ENCODE data around the gene KRT5. TPM values are rescaled to one million over a fixed set of nuclear protein-coding genes. Genes with fewer than 3 reads are reported as not detected.

The KRT5 gene
- total RNA-seq, 6 experiments from 2014 or later, result not detected

GRCh38 chr12:52524241-52524897 lies 4.2 kb upstream of the KRT5 start:
- Mint-ChIP-seq H3K36me3 (ENCODE audit: low read depth) (no peaks in the 10 kb centered on the region), H3K9me3 (no peaks in the 10 kb centered on the region), H3K27me3 (ENCODE audit: insufficient read depth) (peaks cover 56% of the 10 kb centered on the region), H3K4me3 (no peak overlapping the region), H3K27ac (no peak overlapping the region), H3K4me1 (ENCODE audit: low read depth) (peaks cover 19% of the 10 kb centered on the region; the same call in 1 of the 2 replicates)
- TF ChIP-seq CTCF (IDR thresholded peaks at IDR 0.05), result no peak
- DNase-seq, result no peak

- Mint-ChIP-seq H3K36me3 (ENCODE audit: low read depth) (no peaks in the 10 kb centered on the region), H3K27me3 (ENCODE audit: insufficient read depth) (peaks cover 56% of the 10 kb centered on the region), H3K4me1 (ENCODE audit: low read depth) (peaks cover 19% of the 10 kb centered on the region; the same call in 1 of the 2 replicates), H3K27ac (no peak overlapping the region), H3K9me3 (no peaks in the 10 kb centered on the region), H3K4me3 (no peak overlapping the region; the same call in 1 of the 2 replicates)
- no peak for TF ChIP-seq CTCF (IDR thresholded peaks at IDR 0.05)
- peak; percentile 43 for DNase-seq
Measured at GRCh38 chr12:52523824-52524223, 3.6 kb upstream of the KRT5 start.

- H3K27me3 Mint-ChIP-seq (ENCODE audit: insufficient read depth), result peaks cover 50% of the 10 kb centered on the region
- H3K36me3 Mint-ChIP-seq (ENCODE audit: low read depth), result no peaks in the 10 kb centered on the region
- peak; percentile 16 for DNase-seq
- H3K27ac Mint-ChIP-seq, result no peak overlapping the region
- no peak for TF ChIP-seq CTCF (IDR thresholded peaks at IDR 0.05)
- H3K9me3 Mint-ChIP-seq, result no peaks in the 10 kb centered on the region
- H3K4me3 Mint-ChIP-seq, result no peak overlapping the region; the same call in 1 of the 2 replicates
- peaks cover 19% of the 10 kb centered on the region; the same call in 1 of the 2 replicates for H3K4me1 Mint-ChIP-seq (ENCODE audit: low read depth)
Measured at GRCh38 chr12:52522346-52523011, 2.3 kb upstream of the KRT5 start.

GRCh38 chr12:52521568-52522266 lies 1.5 kb upstream of the KRT5 start:
- H3K27me3 Mint-ChIP-seq (ENCODE audit: insufficient read depth), result peaks cover 45% of the 10 kb centered on the region
- H3K9me3 Mint-ChIP-seq, result no peaks in the 10 kb centered on the region
- DNase-seq, result peak; percentile 53
- H3K4me1 Mint-ChIP-seq (ENCODE audit: low read depth), result peaks cover 19% of the 10 kb centered on the region; the same call in 1 of the 2 replicates
- no peak overlapping the region for H3K27ac Mint-ChIP-seq
- H3K4me3 Mint-ChIP-seq, result no peak overlapping the region; the same call in 1 of the 2 replicates
- TF ChIP-seq CTCF (IDR thresholded peaks at IDR 0.05), result no peak
- H3K36me3 Mint-ChIP-seq (ENCODE audit: low read depth), result no peaks in the 10 kb centered on the region

GRCh38 chr12:52521175-52521567 lies 977 bp upstream of the KRT5 start:
- H3K4me1 Mint-ChIP-seq (ENCODE audit: low read depth), result peaks cover 19% of the 10 kb centered on the region; the same call in 1 of the 2 replicates
- no peaks in the 10 kb centered on the region for H3K36me3 Mint-ChIP-seq (ENCODE audit: low read depth)
- peaks cover 47% of the 10 kb centered on the region for H3K27me3 Mint-ChIP-seq (ENCODE audit: insufficient read depth)
- H3K4me3 Mint-ChIP-seq, result no peak overlapping the region
- H3K27ac Mint-ChIP-seq, result no peak overlapping the region
- no peak for DNase-seq
- no peaks in the 10 kb centered on the region for H3K9me3 Mint-ChIP-seq
- TF ChIP-seq CTCF (IDR thresholded peaks at IDR 0.05), result no peak
